Mammary epithelial cell (primary cell): ENCODE data around the gene IRF2.

ENCODE experiments used
- CTCF ChIP-seq, 2 donors: IDR thresholded peaks in 1 of 2; conservative IDR thresholded peaks in 1 of 2; 2 replicates each; pipeline ENCODE4 v1.5.1; 2011 to 2012; ENCODE audit warnings: inconsistent platforms in 2 of 2, low read length in 2 of 2, mild to moderate bottlenecking in 2 of 2, control low read depth in 1 of 2, low read depth in 1 of 2; ENCODE audit not compliant: insufficient read depth in 1 of 2; ENCODE audit errors: extremely low read depth in 1 of 2
- EZH2 ChIP-seq: IDR thresholded peaks from 2 replicates; pipeline ENCODE4 v1.6.1; 2012; ENCODE audit warnings: low read length, inconsistent platforms, borderline replicate concordance

- TF ChIP-seq CTCF (conservative IDR thresholded peaks at IDR 0.05 in 1 of 2, IDR thresholded peaks at IDR 0.05 in 1 of 2; ENCODE audit: extremely low read depth in 1 of 2, insufficient read depth in 1 of 2, low read depth in 1 of 2, low read length in 2 of 2) (no peak), EZH2 (no peak)
These were observed 28.2 kb downstream of the IRF2 start for GRCh38 chr4:184446132-184446658.
